ENCODE measurements around the gene TMIGD1. TPM values are rescaled to one million over a fixed set of nuclear protein-coding genes. Genes with fewer than 3 reads are reported as not detected.
A peak's percentile ranks its signal among the peaks of the same experiment; 100 is the strongest.

TMIGD1 gene
- total and polyA plus RNA-seq, 2 of the 13 experiments (the other 11 are each of a cell fraction or from before 2014, with no cell fraction given), result not detected

GRCh38 chr17:30336369-30337171 is 2.7 kb upstream of the TMIGD1 start (continued):
- TF ChIP-seq, protein P1, sequence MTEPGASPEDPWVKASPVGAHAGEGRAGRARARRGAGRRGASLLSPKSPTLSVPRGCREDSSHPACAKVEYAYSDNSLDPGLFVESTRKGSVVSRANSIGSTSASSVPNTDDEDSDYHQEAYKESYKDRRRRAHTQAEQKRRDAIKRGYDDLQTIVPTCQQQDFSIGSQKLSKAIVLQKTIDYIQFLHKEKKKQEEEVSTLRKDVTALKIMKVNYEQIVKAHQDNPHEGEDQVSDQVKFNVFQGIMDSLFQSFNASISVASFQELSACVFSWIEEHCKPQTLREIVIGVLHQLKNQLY (CRISPR knock-in tag; IDR thresholded peaks at IDR 0.05), result peak; percentile 28; the same call in 1 of the 2 replicates
- TF ChIP-seq, protein P2, sequence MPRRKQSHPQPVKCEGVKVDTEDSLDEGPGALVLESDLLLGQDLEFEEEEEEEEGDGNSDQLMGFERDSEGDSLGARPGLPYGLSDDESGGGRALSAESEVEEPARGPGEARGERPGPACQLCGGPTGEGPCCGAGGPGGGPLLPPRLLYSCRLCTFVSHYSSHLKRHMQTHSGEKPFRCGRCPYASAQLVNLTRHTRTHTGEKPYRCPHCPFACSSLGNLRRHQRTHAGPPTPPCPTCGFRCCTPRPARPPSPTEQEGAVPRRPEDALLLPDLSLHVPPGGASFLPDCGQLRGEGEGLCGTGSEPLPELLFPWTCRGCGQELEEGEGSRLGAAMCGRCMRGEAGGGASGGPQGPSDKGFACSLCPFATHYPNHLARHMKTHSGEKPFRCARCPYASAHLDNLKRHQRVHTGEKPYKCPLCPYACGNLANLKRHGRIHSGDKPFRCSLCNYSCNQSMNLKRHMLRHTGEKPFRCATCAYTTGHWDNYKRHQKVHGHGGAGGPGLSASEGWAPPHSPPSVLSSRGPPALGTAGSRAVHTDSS (CRISPR knock-in tag; conservative IDR thresholded peaks at IDR 0.05), result no peak
- peak in 1 of 2 experiments; percentile 86; a peak in 1 of 4 replicates for TF ChIP-seq KLF16 (CRISPR knock-in tag; IDR thresholded peaks at IDR 0.05)
- TF ChIP-seq NPAS2 (CRISPR knock-in tag; IDR thresholded peaks at IDR 0.05; ENCODE audit: borderline replicate concordance), result no peak
- no peak for TF ChIP-seq CEBPG (CRISPR knock-in tag; IDR thresholded peaks at IDR 0.05)
- TF ChIP-seq ZNF724P (CRISPR knock-in tag; IDR thresholded peaks at IDR 0.05; ENCODE audit: borderline replicate concordance), result no peak
- TF ChIP-seq ZNF614 (CRISPR knock-in tag; IDR thresholded peaks at IDR 0.05; ENCODE audit: borderline replicate concordance), result no peak; the same call in 1 of the 2 replicates
- peak; percentile 40; the same call in 1 of the 2 replicates for TF ChIP-seq TFAP4 (IDR thresholded peaks at IDR 0.05; ENCODE audit: borderline replicate concordance, low read depth)
- no peak for TF ChIP-seq ZNF260 (CRISPR knock-in tag; IDR thresholded peaks at IDR 0.05; ENCODE audit: borderline replicate concordance, low read depth)
- TF ChIP-seq YY1 (IDR thresholded peaks at IDR 0.05; ENCODE audit: insufficient read depth, insufficient replicate concordance, low read depth, low read length), result peak; percentile 64
- 0 out of 2 replicates have a peak, but pooled peaks have one; percentile 37 for TF ChIP-seq ZFP90 (CRISPR knock-in tag; IDR thresholded peaks at IDR 0.05; ENCODE audit: borderline replicate concordance)
- TF ChIP-seq FOXA3 (CRISPR knock-in tag; IDR thresholded peaks at IDR 0.05), result peak; percentile 70
- TF ChIP-seq, protein P3, sequence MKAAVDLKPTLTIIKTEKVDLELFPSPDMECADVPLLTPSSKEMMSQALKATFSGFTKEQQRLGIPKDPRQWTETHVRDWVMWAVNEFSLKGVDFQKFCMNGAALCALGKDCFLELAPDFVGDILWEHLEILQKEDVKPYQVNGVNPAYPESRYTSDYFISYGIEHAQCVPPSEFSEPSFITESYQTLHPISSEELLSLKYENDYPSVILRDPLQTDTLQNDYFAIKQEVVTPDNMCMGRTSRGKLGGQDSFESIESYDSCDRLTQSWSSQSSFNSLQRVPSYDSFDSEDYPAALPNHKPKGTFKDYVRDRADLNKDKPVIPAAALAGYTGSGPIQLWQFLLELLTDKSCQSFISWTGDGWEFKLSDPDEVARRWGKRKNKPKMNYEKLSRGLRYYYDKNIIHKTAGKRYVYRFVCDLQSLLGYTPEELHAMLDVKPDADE (CRISPR knock-in tag; IDR thresholded peaks at IDR 0.05), result no peak
- TF ChIP-seq FOXP1 (IDR thresholded peaks at IDR 0.05), result no peak
- peak; percentile 40; the same call in 1 of the 2 replicates for TF ChIP-seq FOXP1 (CRISPR knock-in tag; IDR thresholded peaks at IDR 0.05)
- 0 out of 2 replicates have a peak, but pooled peaks have one; percentile 54 for TF ChIP-seq KLF11 (CRISPR knock-in tag; IDR thresholded peaks at IDR 0.05)
- TF ChIP-seq, protein P4, sequence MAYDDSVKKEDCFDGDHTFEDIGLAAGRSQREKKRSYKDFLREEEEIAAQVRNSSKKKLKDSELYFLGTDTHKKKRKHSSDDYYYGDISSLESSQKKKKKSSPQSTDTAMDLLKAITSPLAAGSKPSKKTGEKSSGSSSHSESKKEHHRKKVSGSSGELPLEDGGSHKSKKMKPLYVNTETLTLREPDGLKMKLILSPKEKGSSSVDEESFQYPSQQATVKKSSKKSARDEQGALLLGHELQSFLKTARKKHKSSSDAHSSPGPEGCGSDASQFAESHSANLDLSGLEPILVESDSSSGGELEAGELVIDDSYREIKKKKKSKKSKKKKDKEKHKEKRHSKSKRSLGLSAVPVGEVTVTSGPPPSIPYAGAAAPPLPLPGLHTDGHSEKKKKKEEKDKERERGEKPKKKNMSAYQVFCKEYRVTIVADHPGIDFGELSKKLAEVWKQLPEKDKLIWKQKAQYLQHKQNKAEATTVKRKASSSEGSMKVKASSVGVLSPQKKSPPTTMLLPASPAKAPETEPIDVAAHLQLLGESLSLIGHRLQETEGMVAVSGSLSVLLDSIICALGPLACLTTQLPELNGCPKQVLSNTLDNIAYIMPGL (CRISPR knock-in tag; IDR thresholded peaks at IDR 0.05; ENCODE audit: borderline replicate concordance in 1 of 2, low read depth in 1 of 2), result peak; percentile 42 to 71; a peak in 1 of 4 replicates
- TF ChIP-seq KLF9 (CRISPR knock-in tag; IDR thresholded peaks at IDR 0.05; ENCODE audit: low read depth), result no peak
- TF ChIP-seq ZNF326 (CRISPR knock-in tag; IDR thresholded peaks at IDR 0.05; ENCODE audit: borderline replicate concordance), result no peak
- peak; percentile 50; the same call in 1 of the 2 replicates for TF ChIP-seq ERF (CRISPR knock-in tag; IDR thresholded peaks at IDR 0.05)
- TF ChIP-seq ZSCAN21 (CRISPR knock-in tag; IDR thresholded peaks at IDR 0.05; ENCODE audit: borderline replicate concordance), result no peak
- no peak for TF ChIP-seq RAD51 (IDR thresholded peaks at IDR 0.05; ENCODE audit: borderline replicate concordance)
- no peak for TF ChIP-seq ZNF776 (CRISPR knock-in tag; IDR thresholded peaks at IDR 0.05)
- peak; percentile 81 for TF ChIP-seq ZMYM4 (CRISPR knock-in tag; IDR thresholded peaks at IDR 0.05)
